ENCODE data around the gene FOXG1.

GRCh38 chr14:28755198-28755815 is 11.3 kb upstream of the FOXG1 start:
- peak; percentile 94 for TF ChIP-seq EZH2 (IDR thresholded peaks at IDR 0.05)
- TF ChIP-seq POLR2AphosphoS5 (IDR thresholded peaks at IDR 0.05; ENCODE audit: borderline replicate concordance, low read depth, low read length): no peak
